Islet precursor cell (in vitro differentiated cells): ENCODE data around the gene NPHP1.
A peak's percentile ranks its signal among the peaks of the same experiment; 100 is the strongest.
"Not testable (repeated sequence)": the region's sequence is repeated elsewhere in the genome, so short reads cannot be mapped to it uniquely, and the experiment has no call there.

ENCODE experiments used
- DNase-seq: peaks from one replicate; pipeline ENCODE4 v3.0.0-alpha.2; 2018

Gene NPHP1

DNA sequence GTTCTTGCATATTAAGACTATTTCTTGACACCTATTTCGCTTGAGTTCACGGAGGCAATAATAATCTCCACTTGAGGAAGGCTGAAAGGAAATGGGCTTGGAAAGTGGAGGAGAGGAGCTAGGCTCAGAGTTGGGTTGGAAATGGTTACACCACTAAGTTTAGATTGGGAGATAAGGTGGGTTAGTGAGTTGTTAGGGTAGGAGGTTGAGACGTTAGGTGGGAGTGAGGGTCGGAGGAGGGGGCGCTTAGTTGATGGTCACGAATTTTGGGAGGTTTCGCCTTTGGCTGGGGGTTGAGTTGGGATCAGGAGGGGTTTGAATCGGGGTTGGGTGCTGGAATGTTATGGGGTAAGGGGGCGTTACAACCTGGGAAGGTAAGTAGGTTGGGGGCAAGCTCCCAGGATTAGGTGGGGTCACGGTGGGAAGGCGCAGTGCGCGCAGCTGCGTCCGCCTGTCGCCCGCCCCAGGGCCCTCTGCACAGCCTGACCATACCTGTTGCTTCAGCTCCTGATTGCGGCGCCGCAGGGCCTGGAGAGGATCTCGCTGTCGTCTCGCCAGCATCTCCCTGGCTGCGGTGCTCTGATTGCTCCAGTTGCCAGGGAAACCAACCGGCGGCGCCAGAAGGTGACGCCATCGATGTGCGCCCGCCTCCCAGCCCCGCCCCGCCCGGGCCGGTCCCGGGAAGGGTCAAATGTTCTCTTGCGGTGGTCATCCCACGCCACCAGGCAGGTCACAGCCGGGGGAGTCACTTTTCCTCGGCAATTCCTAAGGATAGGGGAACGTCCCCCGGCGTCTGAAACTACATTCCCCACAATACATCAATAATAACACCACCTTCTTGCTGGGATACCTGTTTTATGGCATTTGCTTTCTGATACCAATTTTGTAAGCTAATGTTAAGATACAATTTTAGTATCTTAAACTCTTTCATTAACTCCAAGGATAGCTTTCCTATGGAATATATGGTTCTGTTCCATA, at the start of gene NPHP1:
Gene NPHP1, minus strand, starts transcription at position 606 of the 978 bp plus-strand sequence. Its CDS starts 45 bp downstream, at position 561.
- DNase-seq, result peak; percentile 97

DNA sequence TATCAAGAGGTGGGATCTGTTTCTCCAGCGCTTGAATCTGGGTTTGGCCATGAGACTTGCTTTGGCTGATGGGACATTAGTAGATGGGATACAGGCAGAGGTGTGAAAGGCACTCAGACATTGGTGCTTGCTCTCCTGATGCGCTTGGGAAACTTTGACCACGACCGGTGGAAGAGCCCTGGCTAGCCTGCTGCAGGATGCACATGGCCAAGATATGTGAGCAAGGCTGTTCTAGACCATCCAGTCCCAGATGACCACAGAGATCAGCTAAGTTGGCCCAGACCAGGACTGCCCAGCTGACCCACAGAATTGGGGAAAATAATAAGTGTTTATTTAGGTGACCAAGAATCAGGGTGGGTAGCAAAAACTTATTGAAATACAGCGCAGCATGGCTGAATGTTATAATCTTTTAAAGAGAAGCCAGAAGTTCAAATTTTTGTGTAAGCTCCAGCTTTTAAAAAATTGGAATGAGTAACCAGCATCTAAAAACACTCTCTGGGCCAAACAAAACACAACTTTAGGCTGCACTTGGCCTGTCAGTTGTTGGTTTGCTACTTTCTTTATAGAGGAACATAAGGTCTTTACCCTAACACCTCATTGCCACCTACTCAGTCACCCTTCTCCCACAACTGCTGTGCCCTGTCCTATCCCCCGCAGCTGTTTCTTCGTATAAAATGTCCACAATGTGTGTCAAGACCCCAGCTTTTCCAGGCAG, 43.4 kb upstream of the NPHP1 start:
- not testable (repeated sequence) for DNase-seq

DNA sequence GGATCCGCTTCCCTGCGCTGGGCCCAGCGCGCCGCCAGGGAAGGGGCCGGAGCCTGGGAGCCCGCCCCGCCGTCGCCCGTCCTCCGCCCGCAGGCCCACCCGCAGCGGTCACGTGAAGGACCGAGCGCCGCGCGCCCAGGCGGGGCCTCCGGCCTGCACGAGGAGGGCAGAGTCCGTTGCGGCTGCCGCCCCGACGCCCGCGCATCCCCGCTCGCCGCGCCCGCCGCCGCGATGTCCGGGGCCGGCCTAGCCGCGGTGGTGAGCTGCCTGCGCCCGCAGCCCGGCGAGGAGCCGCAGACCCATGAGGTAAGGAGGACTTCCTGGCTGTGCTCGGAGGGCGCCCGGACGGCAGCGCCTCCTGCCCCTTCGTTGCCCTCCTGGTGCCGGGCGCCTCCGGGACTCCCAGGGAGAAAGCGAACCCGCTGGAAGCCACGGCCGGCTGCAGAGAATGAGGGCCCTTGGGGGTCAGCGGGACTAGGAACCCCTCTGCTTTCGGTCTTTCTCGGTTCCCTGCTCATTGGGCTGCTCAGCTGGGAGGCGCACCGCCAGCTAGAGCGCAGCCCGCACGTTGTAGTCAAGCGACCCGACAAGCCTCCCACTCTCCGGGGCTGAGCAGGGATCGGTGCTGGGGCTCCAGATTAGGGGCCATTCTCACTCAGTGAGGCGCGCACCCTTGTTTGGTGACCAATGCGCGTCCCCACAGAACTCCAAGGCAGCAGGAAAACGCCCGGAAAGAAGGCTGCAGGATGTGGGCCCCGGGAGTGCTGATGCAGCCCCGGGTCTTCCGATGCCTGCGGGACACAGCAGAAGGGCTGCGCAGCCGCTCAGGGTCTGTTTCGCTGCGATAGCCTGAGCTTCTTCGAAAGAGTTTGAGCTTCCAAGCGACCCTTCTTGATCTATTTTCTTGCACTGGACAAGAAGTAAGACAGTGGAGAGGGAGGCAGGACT, 40.9 kb upstream of the NPHP1 start:
- DNase-seq, result not testable (repeated sequence)

GRCh38 chr2:110243283-110243682, 38.5 kb upstream of the NPHP1 start:
- not testable (repeated sequence) for DNase-seq

GRCh38 chr2:110234514-110234913, 29.7 kb upstream of the NPHP1 start:
- DNase-seq, result not testable (repeated sequence)

DNA sequence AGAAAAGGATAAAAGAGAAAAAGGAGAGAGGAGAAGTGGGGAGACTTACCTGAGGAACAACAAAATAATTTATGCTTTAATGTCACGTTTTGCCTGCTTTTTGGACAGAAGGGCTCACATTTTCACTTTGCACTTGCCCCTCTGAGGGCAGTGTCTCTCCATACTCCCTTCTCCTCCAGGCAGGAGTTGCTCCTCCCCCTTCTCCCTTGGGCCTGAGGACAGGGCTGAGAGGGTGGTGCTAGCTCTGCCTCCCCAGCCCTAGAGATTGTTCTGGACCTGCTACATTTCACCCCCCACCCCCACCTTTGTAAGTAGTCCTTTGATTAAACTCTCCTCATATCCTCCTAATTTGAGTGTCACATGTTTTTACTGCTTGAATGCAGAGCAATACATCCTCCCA, 25.1 kb upstream of the NPHP1 start:
- not testable (repeated sequence) for DNase-seq

- DNase-seq, result not testable (repeated sequence)
Measured at GRCh38 chr2:110222626-110223025, 17.8 kb upstream of the NPHP1 start.

DNA sequence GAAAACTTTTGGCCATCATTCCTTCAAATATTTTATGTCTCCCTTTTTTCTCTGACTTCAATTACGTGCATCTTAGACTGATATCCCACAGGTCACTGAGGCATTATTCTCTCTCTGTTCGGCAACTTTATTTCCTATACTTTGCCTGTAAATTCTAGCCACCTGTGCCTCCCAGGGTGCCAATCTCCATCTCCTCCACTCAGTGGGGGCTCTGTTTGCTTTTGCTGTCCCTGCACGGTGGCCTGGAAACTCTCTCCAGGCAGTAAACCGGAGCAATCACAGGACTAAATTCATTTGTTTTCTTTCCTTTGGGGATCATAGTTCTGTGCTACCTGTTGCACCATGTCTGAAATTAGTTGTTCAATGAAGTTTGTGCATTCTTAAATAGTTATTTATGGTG, 17.1 kb upstream of the NPHP1 start:
- DNase-seq, result no peak

DNA sequence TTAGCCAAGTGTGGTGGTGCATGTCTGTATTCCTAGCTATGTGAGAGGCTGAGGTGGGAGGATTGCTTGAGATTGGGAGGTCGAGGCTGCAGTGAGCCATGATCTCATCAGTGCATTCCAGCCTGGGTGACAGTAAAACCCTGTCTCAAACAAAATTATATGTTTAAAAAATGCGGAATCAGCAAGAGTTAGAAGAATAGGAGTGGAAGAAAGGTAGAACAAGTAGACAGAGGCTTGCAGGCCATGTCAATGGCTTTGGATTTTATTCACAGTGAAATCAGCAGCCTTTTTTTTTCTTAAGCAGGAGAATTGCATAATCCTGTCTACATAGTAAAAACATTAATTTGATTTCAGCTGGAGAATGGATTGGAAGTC, 15.4 kb upstream of the NPHP1 start:
- no peak for DNase-seq

- no peak for DNase-seq
Measured at GRCh38 chr2:110219496-110220189, 14.8 kb upstream of the NPHP1 start.

DNA sequence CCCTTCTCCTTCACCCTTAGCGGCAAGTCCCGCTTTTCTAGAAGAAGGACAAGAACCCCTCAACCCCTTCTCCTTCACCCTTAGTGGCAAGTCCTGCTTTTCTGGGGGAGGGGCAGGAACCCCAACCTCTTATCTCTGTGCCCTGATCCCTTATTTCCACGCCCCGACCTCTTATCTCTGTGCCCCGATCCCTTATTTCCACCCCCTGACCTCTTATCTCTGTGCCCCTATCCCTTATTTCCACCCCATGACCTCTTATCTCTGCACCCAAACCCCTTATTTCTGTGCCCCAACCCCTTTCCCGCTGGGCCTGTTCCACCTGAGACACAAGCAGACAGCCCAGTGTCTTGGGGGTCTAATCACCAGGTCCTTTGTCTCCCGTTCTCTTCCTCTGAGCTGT, 14.1 kb upstream of the NPHP1 start:
- not testable (repeated sequence) for DNase-seq

DNA sequence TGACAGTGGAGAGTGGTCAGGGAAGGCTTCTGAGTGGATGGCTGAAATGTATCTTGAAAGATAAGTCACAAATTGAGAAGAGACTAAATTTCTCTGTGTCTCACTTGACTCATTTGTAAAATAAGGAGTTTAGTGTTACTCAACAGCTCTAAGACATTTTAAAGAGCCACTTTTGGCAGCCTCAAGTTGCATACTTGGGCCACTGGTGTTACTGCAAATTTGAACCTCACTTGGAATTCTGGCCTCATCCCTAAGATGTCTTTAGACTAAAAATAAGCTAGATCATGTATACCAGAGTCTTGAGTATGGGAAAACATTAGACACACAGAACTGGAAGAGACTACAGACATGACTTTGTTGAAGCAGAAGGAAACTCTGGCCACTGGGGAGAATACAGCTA, 12.0 kb upstream of the NPHP1 start:
- DNase-seq, result no peak

DNA sequence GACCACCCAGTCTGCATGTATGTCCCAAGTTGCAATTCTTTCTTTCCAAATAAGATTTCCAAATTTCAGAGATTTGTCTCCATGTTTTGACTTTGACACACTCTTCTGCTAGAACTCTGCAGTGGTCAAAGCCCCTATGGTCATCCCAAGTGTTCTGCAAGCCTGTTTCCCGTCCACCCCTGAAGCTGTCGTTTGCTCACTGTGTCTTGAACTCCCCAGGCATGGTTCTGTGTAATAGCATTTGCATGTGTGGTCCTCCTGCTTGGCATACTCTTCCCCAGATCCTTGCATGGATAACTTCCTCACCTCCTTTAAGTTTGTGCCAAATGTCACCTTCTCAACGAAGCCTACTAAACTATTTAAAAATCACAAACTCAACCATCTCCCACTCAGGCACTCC, 11.4 kb upstream of the NPHP1 start:
- no peak for DNase-seq

DNA sequence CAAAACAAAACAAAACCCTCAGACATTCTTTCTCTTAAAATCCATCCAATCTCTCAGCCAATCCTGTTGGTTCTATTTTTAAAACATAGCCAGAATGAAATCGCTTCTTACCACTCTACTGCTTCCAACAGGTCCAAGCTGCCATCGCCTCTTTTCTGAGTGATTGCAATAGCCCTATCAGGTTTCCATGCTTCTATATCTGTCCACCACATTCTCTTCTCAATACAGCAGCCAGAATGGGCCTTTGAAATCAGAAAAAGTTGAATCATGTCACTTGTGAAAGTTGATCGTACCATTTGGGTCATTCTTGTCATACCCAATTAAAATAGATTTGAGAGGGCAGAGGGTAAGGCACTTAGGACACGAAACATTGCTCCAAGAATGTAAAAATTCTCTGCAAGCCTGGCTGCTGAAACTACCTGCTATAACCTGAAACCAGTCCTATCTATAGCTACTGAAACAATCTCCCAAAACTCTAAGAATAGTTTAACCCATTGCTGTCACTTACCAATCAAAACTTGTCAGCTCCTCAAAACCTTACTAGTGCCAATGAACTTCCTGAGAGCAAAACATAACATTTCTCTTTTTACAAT, 10.8 kb upstream of the NPHP1 start:
- DNase-seq, result no peak

DNA sequence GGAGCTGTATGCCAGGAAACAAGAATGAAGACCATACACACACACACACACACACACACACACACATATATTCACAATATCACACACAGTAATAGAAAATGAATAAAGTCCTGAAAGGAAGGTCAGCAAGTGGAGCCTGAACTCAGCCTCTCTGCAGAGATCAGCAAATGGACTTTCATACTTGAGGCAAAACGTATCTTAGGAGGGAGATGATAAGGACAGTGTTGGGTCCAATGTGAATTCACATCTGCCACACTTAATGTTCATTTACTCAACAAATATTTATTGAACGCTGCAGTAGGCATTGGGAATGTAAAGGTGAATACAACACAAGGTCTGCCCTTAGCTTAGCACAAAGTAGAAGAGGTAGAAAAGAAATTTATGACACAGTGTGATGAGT, 10.3 kb upstream of the NPHP1 start:
- no peak for DNase-seq

DNA sequence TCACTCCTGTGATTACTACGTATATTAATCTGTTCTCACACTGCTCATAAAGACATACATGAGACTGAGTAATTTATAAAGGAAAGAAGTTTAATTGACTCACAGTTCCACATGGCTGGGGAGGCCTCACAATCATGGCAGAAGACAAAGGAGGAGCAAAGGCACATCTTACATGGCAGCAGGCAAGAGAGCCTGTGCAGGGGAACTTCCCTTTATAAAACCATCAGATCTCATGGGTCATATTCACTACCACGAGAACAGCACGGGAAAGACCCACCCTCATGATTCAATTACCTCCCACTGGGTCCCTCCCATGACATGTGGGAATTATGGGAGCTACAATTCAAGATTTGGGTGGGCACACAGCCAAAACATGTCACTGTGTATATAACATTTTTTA, 8.7 kb upstream of the NPHP1 start:
- DNase-seq, result not testable (repeated sequence)

DNA sequence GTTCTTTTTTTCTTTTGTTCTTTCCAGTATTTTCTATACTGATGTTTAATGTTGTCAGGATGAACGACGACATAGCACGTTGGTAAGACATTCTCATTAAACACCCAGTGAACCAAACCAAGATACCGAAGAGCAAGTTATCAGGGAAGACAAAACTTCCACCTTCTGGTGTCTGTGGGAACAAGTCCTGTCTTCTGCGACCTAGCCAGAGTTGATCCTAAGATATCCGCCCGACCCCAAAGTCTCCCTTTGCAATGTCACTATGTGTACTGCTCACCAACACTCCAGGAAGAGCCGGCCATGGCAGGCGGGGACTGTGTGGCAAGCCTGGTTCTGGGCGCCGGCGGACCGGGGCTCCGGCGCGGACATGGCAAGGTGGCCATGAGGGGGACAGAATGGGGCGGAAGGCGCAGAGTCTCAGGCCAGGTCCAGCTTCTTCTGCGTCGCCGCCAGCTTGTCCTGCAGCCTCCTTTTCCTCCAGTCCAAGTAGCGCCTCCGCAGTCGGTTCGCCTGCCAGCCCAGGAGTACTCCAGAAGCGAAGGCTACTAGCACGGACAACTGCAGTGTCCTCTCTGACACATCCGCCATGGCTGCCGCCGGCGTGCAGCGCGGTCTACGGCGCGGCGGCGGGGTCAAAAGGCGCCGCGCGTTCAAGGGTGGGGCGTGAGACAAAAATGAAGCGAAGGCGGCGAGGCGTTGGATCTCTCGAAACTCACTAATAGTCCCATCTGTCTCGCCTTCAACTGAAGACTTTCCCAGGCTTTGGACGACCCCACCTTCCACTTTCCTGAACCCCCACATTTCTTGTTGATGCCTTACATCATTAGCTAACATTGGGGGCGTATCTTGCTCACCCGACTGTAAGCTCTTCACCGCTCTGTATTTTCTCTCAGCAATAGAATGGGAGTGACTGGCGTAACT, 7.4 kb upstream of the NPHP1 start, which contains the start of gene MTLN:
Gene MTLN, minus strand, starts transcription at position 610 of the 921 bp plus-strand sequence. Its CDS starts 22 bp downstream, at position 588.
- DNase-seq, result peak; percentile 82

DNA sequence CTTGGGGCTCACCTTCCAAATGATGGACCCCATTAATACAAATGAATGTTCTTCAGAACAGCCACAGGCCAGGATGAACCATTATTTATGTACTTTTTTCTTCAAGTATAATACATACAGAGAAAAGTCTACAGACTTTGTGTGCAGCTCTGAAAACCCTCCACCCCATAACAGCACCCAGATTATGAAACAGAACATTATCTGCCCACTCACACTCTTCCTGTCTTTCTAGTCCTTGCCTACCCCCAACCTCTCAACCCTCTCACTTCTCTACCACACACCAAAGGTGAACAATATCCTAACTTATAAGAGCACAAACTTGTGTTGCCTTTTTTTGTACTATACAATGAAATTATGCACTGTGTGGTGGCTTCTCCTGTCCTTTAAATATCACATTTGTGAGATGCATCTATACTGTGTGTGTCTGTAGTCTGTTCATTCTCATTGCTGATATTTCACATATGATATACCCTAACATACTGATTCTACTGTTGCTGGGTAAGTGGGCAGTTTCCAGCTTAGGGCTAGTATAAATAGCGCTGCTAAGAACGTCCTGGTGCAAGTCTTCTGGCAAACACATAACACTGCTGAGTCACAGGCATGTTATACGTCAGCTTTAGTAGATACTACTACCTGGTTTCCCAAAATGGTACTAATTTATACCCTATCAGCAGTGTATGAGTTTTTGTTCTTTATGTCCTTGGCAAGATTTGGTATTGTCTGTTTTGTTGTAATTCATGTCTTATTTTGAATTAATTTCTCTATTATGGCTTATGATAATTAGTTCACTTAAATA, 1.0 kb upstream of the NPHP1 start:
- DNase-seq, result no peak

GRCh38 chr2:110198016-110198415, 6.8 kb downstream of the NPHP1 start:
- DNase-seq, result no peak

DNA sequence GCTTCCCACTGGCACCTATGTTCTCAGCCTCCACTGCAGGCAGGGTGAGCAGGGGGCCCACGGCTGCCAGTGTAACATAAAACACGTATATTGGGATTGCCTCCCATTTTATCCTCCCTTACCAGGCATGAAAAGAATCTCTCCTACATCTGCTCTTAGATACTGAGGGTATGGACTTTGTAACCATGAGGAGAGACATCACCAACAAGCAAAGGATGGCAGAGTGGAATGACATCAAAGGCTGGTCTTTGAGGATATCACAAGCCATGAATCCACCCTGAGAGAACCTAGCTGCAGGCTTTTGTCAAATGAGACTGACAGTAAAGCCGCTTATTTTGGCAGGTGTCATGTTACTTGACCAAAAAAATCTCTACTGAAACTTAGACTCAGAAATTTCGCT, 7.4 kb downstream of the NPHP1 start:
- no peak for DNase-seq
